Psoas muscle (tissue), 8 donors: Measurements from ENCODE around the gene CHSY1. TPM values are rescaled to one million over a fixed set of nuclear protein-coding genes. Genes with fewer than 3 reads are reported as not detected.

Source experiments
- ATAC-seq, 4 donors: fragments of 200-7000 bp; cut with Tn5 transposase; one replicate each; pipeline ENCODE4 v1.9.1; 2020; ENCODE audit warnings: moderate library complexity in 3 of 4, mild to moderate bottlenecking in 2 of 4
- DNase-seq, 2 donors: peaks; one replicate each; pipeline ENCODE4 v3.0.0-alpha.2; 2020
- H3K27ac ChIP-seq: fragments of 200-600 bp; one replicate; pipeline ENCODE4 v1.8.0; 2022
- H3K27me3 ChIP-seq, 3 donors: fragments of 200-600 bp in 1 of 3; one replicate each; pipeline versions ENCODE4 v1.6.1 to v1.8.0; 2013 to 2022; ENCODE audit warnings: low read length in 2 of 3, mild to moderate bottlenecking in 2 of 3, moderate library complexity in 1 of 3; ENCODE audit not compliant: insufficient read depth in 3 of 3
- H3K36me3 ChIP-seq, 2 donors: fragments of 200-600 bp in 1 of 2; one replicate each; pipeline versions ENCODE4 v1.6.1 to v1.8.0; 2013 to 2022; ENCODE audit warnings: low read depth in 1 of 2, mild to moderate bottlenecking in 1 of 2, moderate library complexity in 1 of 2; ENCODE audit not compliant: insufficient read depth in 1 of 2
- H3K4me1 ChIP-seq: fragments of 200-600 bp; one replicate; pipeline ENCODE4 v1.8.0; 2022
- H3K4me3 ChIP-seq: fragments of 200-600 bp; one replicate; pipeline ENCODE4 v1.8.0; 2022; ENCODE audit warnings: mild to moderate bottlenecking
- H3K9me3 ChIP-seq: fragments of 200-600 bp; one replicate; pipeline ENCODE4 v1.8.0; 2022
- WGBS, 3 donors: extraction: QIAGEN DNeasy Blood & Tissue Kit; methylation state at CpG; one replicate each; pipeline versions ENCODE4 v1.1.6 to v1.1.7; 2013; 5-methylcytosine and 5-hydroxymethylcytosine counted together
- intact Hi-C, 2 donors: fragments of 100-400 bp; cut with DNase I; formaldehyde crosslinking; loops; one replicate each; pipeline versions ENCODE4 v1.11.0 to v1.14.2; 2022
- polyA plus RNA-seq, 3 donors: library from polyadenylated mRNA; stranded (reverse); fragments of 200-250 nt; gene quantifications; one replicate each; pipeline ENCODE4 v1.2.3, GENCODE V29; 2013
- total RNA-seq, 4 donors: library from RNA; stranded (reverse); fragmentation: NEBNext Ultra II Directional in 2 of 4; extraction: Animal tissue kit (Norgen Biotek cat#: 25700) in 2 of 4; gene quantifications; one replicate each; pipeline versions ENCODE4 v1.2.1 to v1.2.4, GENCODE V29; 2021 to 2023
- TF ChIP-seq, protein P1 (sequence below): fragments of 200-600 bp; IDR thresholded peaks from one replicate; pipeline ENCODE4 v1.8.0; 2022; ENCODE audit warnings: antibody characterized with exemption
- donor health status: healthy with polysubstance abuse.
- donor health status: DM: no; HTN: no; CAD: no; lungs with moderate emphysema.
- donor health status: Bipolar disorder and iron deficiency.
- donor health status: healthy.
- donor health status: DM: yes; HTN: yes; CAD: no.
- donor health status: DM: no; HTN: no; CAD: no.
- donor health status: DM: no; HTN: no; CAD: no.
- donor health status: DM: yes; HTN: yes; CAD: no.

Gene CHSY1
- total and polyA plus RNA-seq, 7 donors: 2.9 to 11.4 (median 6.7) TPM

DNA sequence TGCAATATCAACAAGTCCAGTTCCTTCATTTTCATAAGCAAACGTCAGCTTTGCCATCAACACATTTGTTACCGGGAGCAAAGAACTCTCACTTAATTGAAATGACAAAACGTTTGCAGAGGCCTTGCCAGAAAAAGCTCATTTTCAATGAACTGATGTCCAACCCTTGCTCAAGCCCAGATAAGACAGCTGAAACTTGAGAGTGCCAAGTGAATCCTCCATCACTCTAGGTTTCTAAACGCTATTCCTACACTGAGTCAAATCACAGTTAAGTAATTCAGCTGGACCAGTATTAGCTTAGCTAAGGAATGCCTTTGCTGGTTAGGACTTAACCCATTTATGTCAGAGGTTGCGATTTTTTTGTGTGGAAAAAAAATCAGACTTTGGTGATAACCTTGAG lies 11.5 kb downstream of the CHSY1 start:
- intact Hi-C loops: loop anchor here in 1 of 2 donors (10.0 kb wide), 1 partner anchor 46 kb away; no protein-coding TSS in a partner anchor
- H3K36me3 ChIP-seq: peaks cover under 1 to 3% of the 10 kb centered on the region in 2 donors

GRCh38 chr15:101239724-101240136 lies 12.1 kb downstream of the CHSY1 start:
- no peak overlapping the region for H3K4me3 ChIP-seq
- TF ChIP-seq, protein P1, sequence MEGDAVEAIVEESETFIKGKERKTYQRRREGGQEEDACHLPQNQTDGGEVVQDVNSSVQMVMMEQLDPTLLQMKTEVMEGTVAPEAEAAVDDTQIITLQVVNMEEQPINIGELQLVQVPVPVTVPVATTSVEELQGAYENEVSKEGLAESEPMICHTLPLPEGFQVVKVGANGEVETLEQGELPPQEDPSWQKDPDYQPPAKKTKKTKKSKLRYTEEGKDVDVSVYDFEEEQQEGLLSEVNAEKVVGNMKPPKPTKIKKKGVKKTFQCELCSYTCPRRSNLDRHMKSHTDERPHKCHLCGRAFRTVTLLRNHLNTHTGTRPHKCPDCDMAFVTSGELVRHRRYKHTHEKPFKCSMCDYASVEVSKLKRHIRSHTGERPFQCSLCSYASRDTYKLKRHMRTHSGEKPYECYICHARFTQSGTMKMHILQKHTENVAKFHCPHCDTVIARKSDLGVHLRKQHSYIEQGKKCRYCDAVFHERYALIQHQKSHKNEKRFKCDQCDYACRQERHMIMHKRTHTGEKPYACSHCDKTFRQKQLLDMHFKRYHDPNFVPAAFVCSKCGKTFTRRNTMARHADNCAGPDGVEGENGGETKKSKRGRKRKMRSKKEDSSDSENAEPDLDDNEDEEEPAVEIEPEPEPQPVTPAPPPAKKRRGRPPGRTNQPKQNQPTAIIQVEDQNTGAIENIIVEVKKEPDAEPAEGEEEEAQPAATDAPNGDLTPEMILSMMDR: no peak
- intact Hi-C loops: loop anchor here in 1 of 2 donors (10.0 kb wide), 1 partner anchor 45 kb away; no protein-coding TSS in a partner anchor
- H3K36me3 ChIP-seq: peaks cover 3 to 7% of the 10 kb centered on the region in 2 donors
- no peak overlapping the region for H3K27ac ChIP-seq
- DNase-seq: no peak
- H3K4me1 ChIP-seq: peaks cover 45% of the 10 kb centered on the region
- ATAC-seq: no peak
- H3K9me3 ChIP-seq: no peaks in the 10 kb centered on the region
- H3K27me3 ChIP-seq: no peaks in the 10 kb centered on the region
- WGBS, 3 donors: 48 to 74% (median 71%) methylated on average over 6 of the region's 6 CpGs

More for the DNA sequence above, 11.5 kb downstream of the CHSY1 start:
- Histone ChIP-seq H3K9me3 (no peaks in the 10 kb centered on the region), H3K27me3 (no peaks in the 10 kb centered on the region), H3K4me3 (no peak overlapping the region), H3K4me1 (peaks cover 50% of the 10 kb centered on the region), H3K27ac (no peak overlapping the region)
- no peak for DNase-seq
- peak; percentile 51 to 93 (median 88) for ATAC-seq
- 17 to 36% (median 25%) methylated on average over 5 of the region's 5 CpGs for WGBS, 3 donors
- TF ChIP-seq, protein P1: no peak

DNA sequence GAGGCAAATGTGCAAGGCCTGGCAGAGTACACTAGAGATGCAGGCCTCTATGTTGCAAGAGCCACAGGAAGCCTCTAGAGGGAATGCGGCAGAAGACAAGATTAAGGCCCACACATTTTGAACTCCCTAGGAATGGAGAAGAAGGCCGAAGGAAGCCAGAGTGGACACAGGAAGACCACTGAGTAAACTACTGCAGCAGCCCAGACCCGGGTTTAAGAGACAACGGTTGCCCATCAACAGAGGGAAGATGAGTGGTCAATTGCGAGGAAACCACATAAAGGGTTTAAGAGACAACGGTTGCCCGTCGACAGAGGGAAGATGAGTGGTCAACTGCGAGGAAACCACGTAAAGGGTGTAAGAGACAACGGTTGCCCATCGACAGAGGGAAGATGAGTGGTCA lies 14.6 kb downstream of the CHSY1 start:
- no peak overlapping the region for H3K27ac ChIP-seq
- intact Hi-C loops: no loop called here
- peaks cover 37% of the 10 kb centered on the region for H3K4me1 ChIP-seq
- H3K27me3 ChIP-seq: no peaks in the 10 kb centered on the region
- ATAC-seq (no peak), DNase-seq (no peak)
- TF ChIP-seq, protein P1: no peak
- WGBS, 3 donors: 86 to 94% (median 92%) methylated on average over 12 of the region's 12 CpGs
- no peaks in the 10 kb centered on the region for H3K9me3 ChIP-seq
- H3K36me3 ChIP-seq: peaks cover 3 to 24% of the 10 kb centered on the region in 2 donors
- no peak overlapping the region for H3K4me3 ChIP-seq

DNA sequence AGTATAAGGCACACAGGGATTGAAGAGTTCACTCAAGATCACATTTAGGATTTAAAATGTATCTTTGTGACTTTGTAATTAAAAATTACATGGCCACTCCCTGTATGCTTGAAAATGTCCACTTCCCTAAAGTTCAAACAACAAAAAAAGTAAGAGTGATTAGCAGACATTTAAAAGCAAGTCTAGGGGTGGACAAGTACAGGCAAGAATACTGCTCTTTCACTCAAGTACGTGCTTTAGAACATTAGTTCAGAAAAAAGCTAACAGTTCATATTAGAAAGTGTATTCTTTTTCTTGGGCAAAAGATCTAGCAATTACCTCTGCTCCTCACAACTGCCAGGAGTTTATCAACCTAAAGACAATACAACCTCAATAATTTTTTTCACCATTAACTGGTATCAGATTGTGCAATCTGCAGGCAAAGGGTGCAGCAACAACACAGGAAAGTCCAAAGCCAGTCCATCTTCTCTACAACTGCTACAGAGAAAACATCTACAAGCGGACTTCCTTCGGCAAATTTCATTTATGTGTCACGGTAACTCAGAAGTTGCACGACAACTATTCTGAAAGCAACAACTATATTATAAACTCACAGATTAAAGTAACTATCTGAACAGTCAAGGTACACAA lies 18.1 kb downstream of the CHSY1 start:
- Histone ChIP-seq H3K4me3 (no peak overlapping the region), H3K27me3 (no peaks in the 10 kb centered on the region), H3K27ac (no peak overlapping the region), H3K4me1 (peaks cover 17% of the 10 kb centered on the region), H3K36me3 (peaks cover 0 to 24% of the 10 kb centered on the region in 2 donors), H3K9me3 (peaks cover 3% of the 10 kb centered on the region)
- TF ChIP-seq, protein P1: no peak
- no peak for DNase-seq
- intact Hi-C loops: no loop called here
- ATAC-seq: no peak
- WGBS, 3 donors: 67 to 80% (median 74%) methylated on average over 5 of the region's 5 CpGs
